Duodenal mucosa (tissue), 2 donors: ENCODE results near the gene MYH14.
A peak's percentile ranks its signal among the peaks of the same experiment; 100 is the strongest.

ENCODE experiments used
- H3K27ac ChIP-seq: one replicate; pipeline ENCODE4 v1.7.0; 2013; ENCODE audit warnings: low read depth, low read length
- H3K27me3 ChIP-seq, 2 donors: one replicate each; pipeline ENCODE4 v1.7.0; 2013; ENCODE audit warnings: low read length in 2 of 2, control low read depth in 1 of 2; ENCODE audit not compliant: insufficient read depth in 2 of 2, control insufficient read depth in 1 of 2
- H3K36me3 ChIP-seq, 2 donors: one replicate each; pipeline ENCODE4 v1.7.0; 2013; ENCODE audit warnings: low read length in 2 of 2, control low read depth in 1 of 2; ENCODE audit not compliant: insufficient read depth in 2 of 2, control insufficient read depth in 1 of 2
- H3K4me1 ChIP-seq, 2 donors: one replicate each; pipeline ENCODE4 v1.7.0; 2013; ENCODE audit warnings: low read length in 2 of 2, control low read depth in 1 of 2; ENCODE audit not compliant: insufficient read depth in 2 of 2, control insufficient read depth in 1 of 2
- H3K4me3 ChIP-seq, 2 donors: one replicate each; pipeline ENCODE4 v1.7.0; 2013; ENCODE audit warnings: low read length in 2 of 2, low read depth in 1 of 2
- H3K9ac ChIP-seq, 2 donors: one replicate each; pipeline ENCODE4 v1.7.0; 2013; ENCODE audit warnings: low read length in 2 of 2, low read depth in 1 of 2
- H3K9me3 ChIP-seq, 2 donors: one replicate each; pipeline ENCODE4 v1.7.0; 2013; ENCODE audit warnings: low read length in 2 of 2, control low read depth in 1 of 2; ENCODE audit not compliant: control insufficient read depth in 1 of 2

MYH14 gene

DNA sequence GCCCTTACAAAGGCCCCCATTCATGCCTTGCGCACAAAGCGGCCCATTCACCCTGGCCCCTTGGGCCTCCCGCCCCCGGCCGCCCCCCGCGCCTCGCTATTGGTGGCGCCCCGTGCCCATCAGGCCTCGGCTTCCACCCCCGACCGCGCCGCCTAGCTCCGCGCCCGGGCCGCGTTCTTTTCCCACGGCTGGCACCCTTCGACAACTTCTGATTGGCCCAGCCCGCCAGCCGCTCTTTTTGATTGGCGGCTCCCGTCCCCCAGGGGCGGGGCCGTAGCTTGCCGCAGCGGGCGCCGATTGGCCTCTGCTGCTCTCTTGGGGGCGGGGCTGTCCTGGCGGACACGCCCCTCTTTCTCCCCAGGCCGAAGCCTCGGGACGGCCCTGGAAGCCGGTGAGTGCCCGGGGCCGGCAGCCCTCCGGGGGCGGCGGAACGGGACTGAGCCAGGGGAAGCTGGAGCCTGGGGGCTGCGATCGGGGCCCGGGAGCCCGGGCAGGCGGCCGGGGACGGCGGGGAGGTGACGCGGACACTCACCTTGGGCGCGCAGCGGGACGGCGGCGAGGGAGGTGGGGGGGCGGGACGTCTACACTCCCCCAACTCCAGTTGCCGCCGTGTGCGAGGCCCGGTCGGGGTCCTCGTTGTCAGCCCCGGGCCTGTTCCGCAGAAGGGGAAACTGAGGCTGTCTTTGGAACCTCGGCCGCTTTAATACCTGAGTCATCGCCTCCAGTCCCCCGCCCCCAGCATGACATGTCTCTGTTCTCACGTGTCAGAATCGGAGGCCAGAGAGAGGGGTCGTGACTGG lies at the start of gene MYH14:
Gene MYH14, plus strand, starts transcription at position 342 of the 800 bp plus-strand sequence. CDS start 6,744 bp downstream, outside the sequence.
- H3K4me1 ChIP-seq = peaks cover 20 to 27% of the 10 kb centered on the region in 2 donors
- H3K9ac ChIP-seq = peak within 1 kb of the TSS; percentile 51 to 75
- H3K27ac ChIP-seq = peak within 1 kb of the TSS; percentile 84
- peak within 1 kb of the TSS; percentile 55 to 57 for H3K4me3 ChIP-seq
- H3K9me3 ChIP-seq = no peaks in the 10 kb centered on the region
- H3K27me3 ChIP-seq = peaks cover 0 to 6% of the 10 kb centered on the region in 2 donors
- H3K36me3 ChIP-seq = peaks cover 0 to 4% of the 10 kb centered on the region in 2 donors

DNA sequence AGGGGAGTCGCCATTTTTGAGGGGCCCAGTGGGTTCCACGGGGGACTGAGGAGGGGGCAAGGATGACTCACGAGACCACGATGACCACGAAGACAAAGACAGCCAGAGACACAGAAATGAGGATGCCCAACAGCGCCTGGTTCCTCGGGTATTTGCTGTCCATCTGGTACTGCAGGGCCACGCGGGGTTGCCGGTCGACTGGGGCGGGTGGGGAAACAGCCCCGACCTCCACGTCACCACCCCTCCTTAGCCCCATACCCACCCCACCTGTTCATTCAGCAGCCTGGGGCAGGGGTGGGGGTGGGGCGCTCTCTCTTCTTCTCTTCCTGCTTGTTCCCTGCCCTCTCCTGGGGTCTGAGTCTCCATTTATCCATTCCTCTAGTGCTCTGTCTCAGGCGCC lies 48.9 kb upstream of the MYH14 start:
- H3K27me3 ChIP-seq = peaks cover 0 to 2% of the 10 kb centered on the region in 2 donors
- no peak overlapping the region for H3K4me3 ChIP-seq
- H3K9me3 ChIP-seq = peaks cover 0 to 8% of the 10 kb centered on the region in 2 donors
- no peak overlapping the region for H3K27ac ChIP-seq
- no peaks in the 10 kb centered on the region for H3K36me3 ChIP-seq
- no peaks in the 10 kb centered on the region for H3K4me1 ChIP-seq
- H3K9ac ChIP-seq = no peak overlapping the region

DNA sequence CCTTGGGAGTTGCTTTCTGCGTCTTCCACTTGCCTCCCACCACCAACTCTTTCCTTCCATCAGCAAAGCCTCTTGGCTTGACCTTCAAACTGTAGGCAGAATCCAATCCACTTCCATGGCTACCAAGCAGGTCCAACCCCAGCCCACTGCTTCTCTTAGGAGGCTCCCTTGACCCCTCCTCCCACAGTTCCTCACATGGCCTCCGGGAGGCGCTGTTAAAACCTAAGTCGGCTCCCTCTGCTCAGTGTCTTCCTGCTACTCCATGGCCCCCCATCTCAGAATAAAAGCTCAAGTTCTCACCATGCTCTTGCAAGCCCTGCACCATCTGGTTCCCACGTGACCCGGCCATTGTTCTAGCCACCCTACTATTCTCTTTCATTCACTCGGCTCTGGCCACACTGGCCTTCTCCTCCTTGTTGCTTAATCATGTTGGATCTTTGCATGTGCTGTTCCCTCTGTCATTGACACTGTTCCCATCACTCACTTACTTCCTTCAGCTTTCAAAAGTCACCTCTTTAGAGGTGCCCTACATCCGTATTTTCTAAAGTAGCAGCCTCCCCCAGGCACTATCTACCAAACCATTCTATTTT lies 47.8 kb upstream of the MYH14 start:
- H3K9ac ChIP-seq = no peak overlapping the region
- no peaks in the 10 kb centered on the region for H3K36me3 ChIP-seq

DNA sequence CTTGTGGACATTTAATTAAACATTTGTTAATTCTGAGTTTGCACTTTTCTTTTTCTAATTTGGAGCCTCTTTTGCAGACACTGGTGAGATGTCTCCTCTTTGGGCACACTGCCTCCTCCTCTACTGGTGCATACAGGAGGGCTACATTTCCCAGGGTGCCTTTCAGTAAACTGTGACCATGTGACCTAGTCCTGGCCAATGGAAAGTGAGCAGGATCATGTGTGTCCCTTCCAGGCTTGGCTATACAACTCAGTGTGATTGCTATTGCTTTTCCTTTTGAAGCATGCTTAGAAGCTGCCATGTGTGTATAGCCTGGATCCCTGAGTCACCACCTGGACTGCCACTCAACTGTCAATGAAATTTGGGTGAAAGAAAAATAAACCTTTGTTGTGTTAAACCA lies 44.8 kb upstream of the MYH14 start:
- Histone ChIP-seq H3K4me3 (no peak overlapping the region), H3K27me3 (no peaks in the 10 kb centered on the region)

More for the DNA sequence above, 47.8 kb upstream of the MYH14 start:
- Histone ChIP-seq H3K9me3 (peaks cover 0 to 8% of the 10 kb centered on the region in 2 donors), H3K4me1 (no peaks in the 10 kb centered on the region), H3K27me3 (peaks cover 0 to 2% of the 10 kb centered on the region in 2 donors), H3K27ac (no peak overlapping the region), H3K4me3 (no peak overlapping the region)

DNA sequence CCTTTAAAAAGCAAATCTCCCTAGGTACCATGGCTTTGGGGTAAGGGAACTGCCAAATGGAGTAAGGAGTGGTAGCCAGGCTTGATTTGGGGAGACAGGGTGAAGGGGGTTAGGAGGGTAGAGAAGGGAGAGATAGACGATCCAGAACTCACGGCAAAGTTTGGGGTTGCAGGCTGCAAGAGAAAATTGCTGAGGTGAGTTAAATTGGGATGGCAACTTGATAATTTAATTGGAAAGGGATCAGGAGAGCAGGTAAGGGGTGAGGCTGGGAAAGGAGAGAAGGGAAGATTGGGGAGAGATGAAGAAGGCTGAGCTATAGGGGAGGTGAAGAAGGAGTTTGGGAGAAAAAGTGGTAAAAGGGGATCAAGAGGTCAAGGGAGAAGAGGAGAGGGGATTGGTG lies 44.3 kb upstream of the MYH14 start:
- no peak overlapping the region for H3K27ac ChIP-seq

More for the DNA sequence above, 44.8 kb upstream of the MYH14 start:
- Histone ChIP-seq H3K27ac (no peak overlapping the region), H3K36me3 (no peaks in the 10 kb centered on the region), H3K9me3 (peaks cover 0 to 8% of the 10 kb centered on the region in 2 donors), H3K9ac (no peak overlapping the region), H3K4me1 (no peaks in the 10 kb centered on the region)

DNA sequence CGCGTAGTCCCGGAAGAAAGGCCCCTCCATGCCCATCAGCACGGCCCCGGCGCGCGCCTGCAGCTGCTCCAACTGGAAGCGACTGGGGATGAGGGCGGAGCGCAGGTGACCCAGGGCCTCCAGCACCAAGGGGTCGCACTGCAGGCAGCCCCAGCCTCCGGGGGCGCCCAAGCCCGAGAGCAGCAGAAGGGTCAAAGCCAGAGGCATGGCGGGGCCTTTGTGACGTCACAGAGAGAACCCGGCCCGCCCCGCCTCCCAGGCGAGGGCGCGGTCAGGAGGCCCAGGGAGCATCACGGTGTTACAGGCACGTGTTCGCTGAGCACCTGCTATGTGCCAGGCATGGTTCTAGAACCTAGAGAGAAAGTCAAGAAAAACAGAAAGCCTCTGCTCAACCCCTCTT lies 40.4 kb upstream of the MYH14 start, which contains the start of gene IZUMO2:
Gene IZUMO2, minus strand, starts transcription at position 294 of the 400 bp plus-strand sequence. Its CDS starts 87 bp downstream, at position 207.
- H3K9me3 ChIP-seq = peaks cover 0 to 8% of the 10 kb centered on the region in 2 donors
- H3K36me3 ChIP-seq = no peaks in the 10 kb centered on the region
- peaks cover 11 to 13% of the 10 kb centered on the region in 2 donors for H3K4me1 ChIP-seq
- no peak within 1 kb of the TSS for H3K4me3 ChIP-seq
- H3K27ac ChIP-seq = no peak within 1 kb of the TSS
- H3K9ac ChIP-seq = no peak within 1 kb of the TSS
- H3K27me3 ChIP-seq = no peaks in the 10 kb centered on the region

More for the DNA sequence above, 44.3 kb upstream of the MYH14 start:
- Histone ChIP-seq H3K4me3 (no peak overlapping the region), H3K9ac (no peak overlapping the region), H3K27me3 (no peaks in the 10 kb centered on the region), H3K36me3 (no peaks in the 10 kb centered on the region), H3K4me1 (no peaks in the 10 kb centered on the region), H3K9me3 (peaks cover 0 to 8% of the 10 kb centered on the region in 2 donors)

DNA sequence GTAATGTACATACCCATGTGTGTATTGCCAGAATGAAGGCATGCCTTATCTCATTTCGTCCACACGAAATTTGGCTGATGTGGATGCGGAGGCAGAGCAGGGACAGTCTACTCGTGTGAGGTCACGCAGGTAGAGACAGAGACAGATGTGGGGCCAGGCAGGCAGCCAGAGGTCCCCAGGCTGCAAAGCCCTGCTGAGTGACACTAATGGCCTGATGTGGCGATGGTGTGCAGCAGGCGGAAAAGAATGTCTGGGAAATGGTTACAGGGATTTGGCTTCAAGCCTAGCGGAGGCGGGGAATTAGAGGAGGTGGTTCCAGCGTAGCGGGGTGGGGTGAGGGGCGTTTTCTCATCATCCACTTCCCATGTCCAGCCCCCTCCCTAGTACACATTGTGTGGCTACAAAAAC lies 36.1 kb upstream of the MYH14 start:
- Histone ChIP-seq H3K27ac (no peak overlapping the region), H3K9ac (peak overlapping the region in 1 of 2 donors; percentile 25), H3K4me1 (peaks cover 18 to 22% of the 10 kb centered on the region in 2 donors), H3K27me3 (peaks cover 0 to 4% of the 10 kb centered on the region in 2 donors), H3K36me3 (no peaks in the 10 kb centered on the region), H3K9me3 (no peaks in the 10 kb centered on the region), H3K4me3 (peak overlapping the region in 1 of 2 donors; percentile 32)

DNA sequence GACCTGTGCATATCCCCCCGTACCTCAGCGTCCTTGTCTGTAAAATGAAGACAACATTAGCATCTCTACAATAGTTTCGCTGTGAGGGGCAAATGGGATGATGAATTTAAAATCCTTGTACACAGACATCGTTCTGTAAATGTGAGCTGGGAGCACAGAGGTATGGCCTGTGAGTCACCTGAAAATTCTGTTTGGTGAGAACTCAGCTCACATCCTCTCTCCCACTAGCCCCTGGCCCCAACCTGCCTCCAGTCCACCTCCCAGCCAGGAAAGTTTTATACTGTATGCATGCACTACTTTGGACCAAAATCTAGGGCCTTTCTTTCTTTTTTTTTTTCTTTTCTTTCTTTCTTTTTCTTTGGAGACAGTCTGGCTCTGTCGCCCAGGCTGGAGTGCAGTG lies 31.7 kb upstream of the MYH14 start:
- Histone ChIP-seq H3K27me3 (peaks cover 0 to 4% of the 10 kb centered on the region in 2 donors), H3K36me3 (no peaks in the 10 kb centered on the region), H3K27ac (no peak overlapping the region), H3K9ac (no peak overlapping the region), H3K9me3 (no peaks in the 10 kb centered on the region), H3K4me3 (no peak overlapping the region), H3K4me1 (peaks cover 15 to 23% of the 10 kb centered on the region in 2 donors)

DNA sequence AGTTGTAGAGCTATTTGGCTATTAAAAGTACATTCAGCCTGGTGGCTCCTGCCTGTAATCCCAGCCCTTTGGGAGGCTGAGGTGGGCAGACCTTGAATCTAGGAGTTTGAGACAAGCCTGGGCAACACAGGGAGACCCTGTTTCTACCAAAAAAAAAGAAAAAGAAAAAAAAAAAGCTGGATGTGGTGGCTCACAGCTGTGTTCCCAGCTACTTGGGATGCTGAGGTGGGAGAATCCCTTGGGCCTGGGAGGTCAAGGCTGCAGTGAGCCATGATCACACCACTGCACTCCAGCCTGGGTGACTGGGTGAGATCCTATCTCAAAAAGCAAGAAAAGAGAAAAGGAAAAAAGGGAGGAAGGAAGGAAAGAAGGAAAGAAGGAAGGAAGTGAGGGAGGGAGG lies 30.7 kb upstream of the MYH14 start:
- Histone ChIP-seq H3K4me3 (no peak overlapping the region), H3K27me3 (peaks cover 0 to 4% of the 10 kb centered on the region in 2 donors), H3K9me3 (no peaks in the 10 kb centered on the region), H3K4me1 (peaks cover 7 to 17% of the 10 kb centered on the region in 2 donors), H3K27ac (no peak overlapping the region), H3K9ac (peak overlapping the region in 1 of 2 donors; percentile 43), H3K36me3 (no peaks in the 10 kb centered on the region)

DNA sequence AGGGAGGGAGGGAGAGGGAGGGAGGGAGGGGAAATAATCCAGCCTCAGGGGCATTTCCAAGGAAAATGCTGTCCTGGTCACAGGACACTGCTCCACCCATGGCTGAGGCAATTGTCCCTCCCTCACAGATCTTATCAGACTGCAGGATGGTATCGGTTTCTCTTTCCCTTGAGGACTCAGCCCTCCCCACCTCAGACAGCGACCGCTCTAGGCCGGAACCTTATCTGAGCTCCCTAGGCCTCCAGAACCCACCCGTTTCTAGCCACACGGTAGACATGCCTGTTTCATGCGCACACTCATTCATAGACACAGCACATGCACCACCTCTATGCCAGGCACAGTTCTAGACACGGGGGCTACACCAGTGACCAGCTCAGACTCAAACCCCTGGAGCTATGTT lies 30.3 kb upstream of the MYH14 start:
- Histone ChIP-seq H3K9ac (peak overlapping the region in 1 of 2 donors; percentile 73), H3K27me3 (peaks cover 0 to 4% of the 10 kb centered on the region in 2 donors), H3K9me3 (no peaks in the 10 kb centered on the region), H3K36me3 (no peaks in the 10 kb centered on the region), H3K4me1 (peaks cover 6 to 17% of the 10 kb centered on the region in 2 donors), H3K4me3 (peak overlapping the region in 1 of 2 donors; percentile 23), H3K27ac (peak overlapping the region; percentile 23)
